SIG-M5 (cell line): ENCODE data around the gene CARD8.
A peak's percentile ranks its signal among the peaks of the same experiment; 100 is the strongest.
"Not testable (repeated sequence)": the region's sequence is repeated elsewhere in the genome, so short reads cannot be mapped to it uniquely, and the experiment has no call there.

Source experiments
- DNase-seq: peaks from one replicate; lab custom pipeline; 2025; lab: John Stamatoyannopoulos, UW

The CARD8 gene

GRCh38 chr19:48265326-48265725 is 9.6 kb upstream of the CARD8 start:
- DNase-seq, result not testable (repeated sequence)

- not testable (repeated sequence) for DNase-seq
Measured at GRCh38 chr19:48260359-48260714, 4.6 kb upstream of the CARD8 start.

- DNase-seq, result not testable (repeated sequence)
Measured at GRCh38 chr19:48258992-48259391, 3.3 kb upstream of the CARD8 start.

- DNase-seq, result no peak
Measured at GRCh38 chr19:48258350-48258749, 2.6 kb upstream of the CARD8 start.

DNA sequence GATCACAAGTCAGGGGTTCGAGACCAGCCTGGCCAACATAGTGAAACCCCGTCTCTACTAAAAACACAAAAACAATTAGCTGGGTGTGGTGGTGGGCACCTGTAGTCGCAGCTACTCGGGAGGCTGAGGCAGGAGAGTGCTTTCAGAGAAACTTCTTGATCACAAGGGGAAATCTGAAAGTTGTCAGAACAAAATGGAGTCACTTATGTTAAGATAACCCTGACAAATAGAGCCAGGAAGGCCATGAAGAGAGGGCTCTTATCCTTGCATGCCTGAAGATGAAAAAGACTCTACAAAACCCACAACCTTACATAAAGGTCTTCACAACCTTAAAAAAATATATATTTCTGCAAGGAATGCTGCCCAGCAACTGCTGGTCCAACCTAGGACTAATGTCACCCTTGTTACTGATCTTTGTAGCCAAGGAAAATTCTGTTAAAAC is 1.2 kb downstream of the CARD8 start:
- DNase-seq, result no peak

DNA sequence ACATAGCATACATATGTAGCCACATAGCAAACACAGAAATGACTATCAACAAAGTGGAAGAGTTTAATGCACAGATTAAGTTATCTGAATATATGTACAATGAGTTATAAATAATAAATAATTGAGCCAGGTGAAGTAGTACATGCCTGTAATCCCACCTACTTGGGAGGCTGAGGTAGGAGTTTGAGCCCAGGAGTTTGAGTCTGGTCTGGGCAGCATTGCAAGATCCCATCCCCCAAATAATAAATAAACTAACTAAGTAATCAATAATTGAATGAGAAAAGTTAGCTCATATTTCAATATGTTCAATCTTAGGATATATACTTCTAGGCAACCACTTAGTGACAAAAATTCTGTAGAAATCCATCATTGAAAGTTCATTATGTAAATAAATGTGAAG is 1.7 kb downstream of the CARD8 start:
- no peak for DNase-seq

DNA sequence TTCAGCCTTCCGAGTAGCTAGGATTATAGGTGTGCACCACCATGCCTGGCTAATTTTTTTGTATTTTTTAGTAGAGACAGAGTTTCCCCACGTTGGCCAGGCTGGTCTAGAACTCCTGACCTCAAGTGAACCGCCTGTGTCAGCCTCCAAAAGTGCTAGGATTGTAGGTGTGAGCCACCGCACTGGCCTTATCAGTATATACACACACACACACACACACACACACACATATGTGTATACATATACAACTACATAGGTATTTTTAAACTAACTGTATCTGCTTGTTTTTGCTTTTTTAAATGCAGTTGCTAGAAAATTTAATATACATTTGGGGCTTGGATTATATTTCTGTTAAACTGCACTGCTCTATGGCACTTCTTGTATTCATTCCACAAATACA is 3.1 kb downstream of the CARD8 start:
- DNase-seq, result no peak

DNA sequence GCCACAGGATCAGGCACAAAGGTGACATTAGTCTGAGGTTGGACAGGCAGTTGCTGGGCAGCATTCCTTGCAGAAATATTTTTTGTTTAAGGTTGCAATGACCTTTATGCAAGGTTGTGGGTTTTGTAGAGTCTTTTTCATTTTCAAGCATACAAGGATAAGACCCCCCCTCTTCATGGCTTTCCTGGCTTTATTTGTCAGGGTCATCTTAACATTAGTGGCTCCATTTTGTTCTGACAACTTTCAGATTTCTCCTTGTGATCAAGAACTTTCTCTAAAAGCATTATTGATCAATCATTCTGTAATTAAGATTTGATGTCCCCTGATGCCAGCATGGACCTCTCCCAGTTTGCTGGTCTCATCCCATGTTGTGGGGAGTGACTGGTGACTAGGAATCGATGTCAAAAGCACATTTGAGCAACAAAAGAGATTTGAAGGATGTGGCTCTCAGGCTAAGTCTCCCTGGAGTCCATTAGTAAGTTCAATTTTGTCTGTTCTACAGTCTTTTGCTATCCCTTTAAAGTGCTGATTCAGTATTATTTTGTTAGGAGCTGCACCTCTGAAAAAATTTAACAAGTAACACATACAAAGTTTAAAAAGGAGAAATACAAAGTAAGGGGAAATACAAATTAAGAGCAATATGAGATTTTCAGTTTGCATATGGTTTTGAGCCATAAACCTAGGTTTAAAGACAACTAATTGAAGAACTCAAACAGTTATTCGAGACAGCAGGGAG is 5.3 kb downstream of the CARD8 start:
- DNase-seq, result no peak

- DNase-seq, result peak; percentile 70
Measured at GRCh38 chr19:48249502-48250014, 6.2 kb downstream of the CARD8 start.

- DNase-seq, result no peak
Measured at GRCh38 chr19:48248081-48248833, 7.5 kb downstream of the CARD8 start.

- DNase-seq, result no peak
Measured at GRCh38 chr19:48247212-48247611, 8.5 kb downstream of the CARD8 start.

- DNase-seq, result no peak
Measured at GRCh38 chr19:48246101-48246500, 9.6 kb downstream of the CARD8 start.

DNA sequence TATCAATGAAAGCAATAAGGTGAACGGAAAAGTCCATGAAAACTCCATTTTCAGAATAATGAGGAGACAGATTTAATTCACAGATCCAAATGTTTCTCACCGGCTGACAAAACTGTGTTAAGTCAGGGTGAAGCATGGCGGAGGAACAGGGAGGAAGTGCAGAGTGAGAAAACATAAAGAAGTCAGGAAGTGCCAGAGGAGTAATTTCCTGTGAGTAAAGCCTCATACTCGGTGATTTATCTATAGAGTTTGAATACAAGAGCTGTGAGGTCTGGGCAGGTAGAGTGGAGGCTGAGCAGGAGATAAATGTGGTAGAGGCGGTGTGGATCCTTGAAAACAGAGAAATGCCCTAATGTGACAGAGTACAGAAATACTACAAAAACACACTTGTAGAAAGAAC is 11.4 kb downstream of the CARD8 start:
- no peak for DNase-seq

- not testable (repeated sequence) for DNase-seq
Measured at GRCh38 chr19:48241771-48242170, 13.9 kb downstream of the CARD8 start.

- DNase-seq, result no peak
Measured at GRCh38 chr19:48239582-48240141, 16.1 kb downstream of the CARD8 start.

DNA sequence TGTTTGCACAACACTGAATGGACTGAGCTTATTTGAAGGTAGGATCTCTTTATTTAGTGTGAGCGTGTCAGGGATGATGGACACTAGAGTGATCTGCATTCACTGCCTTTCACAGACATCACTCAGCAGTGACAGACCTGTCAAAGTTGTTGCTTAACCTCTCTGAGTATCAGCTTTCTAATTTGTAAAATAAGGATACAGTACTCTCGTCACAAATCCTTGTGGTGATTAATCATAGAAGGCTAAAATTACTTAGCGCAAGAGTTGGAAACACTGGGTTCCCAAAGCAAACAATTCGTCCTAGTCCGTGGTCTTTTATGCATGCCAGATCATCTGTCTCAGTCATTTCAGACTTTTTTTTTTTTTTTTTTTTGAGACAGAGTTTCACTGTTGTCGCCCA is 16.6 kb downstream of the CARD8 start:
- no peak for DNase-seq

- no peak for DNase-seq
Measured at GRCh38 chr19:48237057-48237456, 18.7 kb downstream of the CARD8 start.

DNA sequence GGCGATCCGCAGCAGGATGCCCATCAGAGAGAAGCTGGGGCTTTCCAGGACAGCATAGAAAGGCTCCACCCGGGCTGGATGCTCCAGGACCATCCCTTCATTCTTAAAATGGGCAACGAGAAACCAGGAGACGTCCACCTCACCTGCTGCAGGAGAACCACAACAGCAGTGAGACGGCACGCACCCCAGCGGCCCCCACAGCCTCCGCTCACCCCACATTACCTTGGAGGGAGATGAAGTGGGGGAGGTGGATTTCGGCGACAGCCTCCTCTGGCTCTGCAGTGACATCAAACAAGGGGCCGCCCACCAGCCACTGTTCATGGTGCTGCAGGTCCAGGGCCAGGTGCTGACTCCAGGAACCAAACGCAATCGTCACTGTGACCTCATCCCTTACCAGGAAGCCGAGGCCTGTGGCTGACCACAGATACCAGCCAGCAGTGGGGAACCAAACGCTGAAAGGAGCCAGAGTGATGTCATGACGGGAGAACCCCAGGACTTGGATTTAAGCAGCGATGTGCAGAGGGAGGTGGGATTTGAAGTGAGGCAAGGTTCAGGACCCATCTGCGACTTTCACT is 25.1 kb downstream of the CARD8 start:
- no peak for DNase-seq

DNA sequence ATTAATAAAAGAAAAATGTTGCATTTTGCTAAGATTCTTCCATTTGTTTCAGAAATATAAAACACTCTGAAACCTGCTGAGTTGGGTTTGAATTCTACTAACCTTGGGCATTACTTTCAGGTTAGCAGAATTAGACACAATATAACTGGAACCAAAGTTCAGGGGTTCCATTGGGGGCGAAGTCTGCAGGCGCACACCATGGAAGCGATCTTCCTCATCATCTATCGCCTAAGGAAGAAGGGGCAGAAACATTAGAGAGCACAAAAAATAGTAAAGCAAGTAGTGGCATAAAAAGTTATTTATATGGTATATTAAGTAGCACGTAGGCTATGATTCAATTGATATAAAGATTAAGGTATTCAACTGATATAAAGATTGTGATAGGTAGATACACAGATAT is 34.1 kb downstream of the CARD8 start:
- DNase-seq, result no peak

- not testable (repeated sequence) for DNase-seq
Measured at GRCh38 chr19:48220784-48221183, 34.9 kb downstream of the CARD8 start.

DNA sequence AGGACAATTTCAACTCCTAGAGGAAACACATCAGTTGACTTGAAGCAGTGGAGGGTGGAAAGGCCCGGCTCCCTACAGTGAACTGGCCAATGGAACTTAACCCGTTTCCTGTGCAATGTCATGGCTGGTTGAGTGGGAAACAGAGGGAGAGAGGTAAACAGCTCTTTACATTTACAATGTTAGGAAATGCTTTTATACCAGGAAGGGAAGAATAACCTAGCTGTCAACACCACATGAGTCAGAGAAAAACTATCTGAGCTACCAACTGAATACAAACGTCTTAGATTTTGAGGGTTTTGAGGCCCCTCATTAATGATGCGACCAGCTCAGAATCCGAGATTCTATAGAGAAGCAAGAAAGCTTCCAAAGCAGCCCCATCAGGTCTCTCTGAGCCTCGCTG is 36.7 kb downstream of the CARD8 start:
- no peak for DNase-seq

- no peak for DNase-seq
Measured at GRCh38 chr19:48216933-48217332, 38.8 kb downstream of the CARD8 start.

GRCh38 chr19:48213959-48214358 is 41.8 kb downstream of the CARD8 start:
- DNase-seq, result no peak
